DND-41 (cell line): Measurements from ENCODE around the gene CMTM7.

Source experiments
- CTCF ChIP-seq: IDR thresholded peaks from 2 replicates; pipeline ENCODE4 v1.5.1; 2012; ENCODE audit warnings: borderline replicate concordance, low read length, moderate library complexity, mild to moderate bottlenecking; ENCODE audit not compliant: poor library complexity, severe bottlenecking; ENCODE audit errors: extremely low read depth
- EZH2 ChIP-seq: IDR thresholded peaks from 3 replicates; pipeline ENCODE4 v1.6.1; 2012; ENCODE audit warnings: borderline replicate concordance, low read depth, mild to moderate bottlenecking, moderate library complexity, low read length, inconsistent platforms; ENCODE audit not compliant: severe bottlenecking

- no peak for TF ChIP-seq CTCF
- no peak for TF ChIP-seq EZH2
Observed at GRCh38 chr3:32448686-32449474, 57.2 kb downstream of the CMTM7 start.
